Neural cell (in vitro differentiated cells): ENCODE results near the gene RNASEH1. TPM values are rescaled to one million over a fixed set of nuclear protein-coding genes. Genes with fewer than 3 reads are reported as not detected.
"Not testable (repeated sequence)": the region's sequence is repeated elsewhere in the genome, so short reads cannot be mapped to it uniquely, and the experiment has no call there.

ENCODE experiments used
- H2AFZ ChIP-seq: fragments of 200-600, 300-800 bp; sonication (generic), shearing (Covaris generic); 2 replicates; pipeline ENCODE4 v1.6.0; 2014; ENCODE audit warnings: low read depth, mild to moderate bottlenecking, antibody characterized with exemption, low read length, moderate library complexity
- H3F3A ChIP-seq: fragments of 200-600 bp; shearing (Covaris generic); 2 replicates; pipeline ENCODE4 v1.6.1; 2016; ENCODE audit warnings: mild to moderate bottlenecking, moderate library complexity, mixed read lengths, antibody characterized with exemption, low read length; ENCODE audit not compliant: insufficient read depth, poor library complexity, severe bottlenecking
- H3K27ac ChIP-seq: fragments of 200-600, 300-800 bp; sonication (generic), shearing (Covaris generic); 2 replicates; pipeline ENCODE4 v1.5.1; 2014; ENCODE audit warnings: mild to moderate bottlenecking, low read length, moderate library complexity
- H3K27me3 ChIP-seq: fragments of 300-800, 200-600 bp; sonication (generic), shearing (Covaris generic); 2 replicates; pipeline ENCODE4 v1.6.0; 2014; ENCODE audit warnings: mild to moderate bottlenecking, low read depth, low read length, moderate library complexity; ENCODE audit not compliant: insufficient read depth
- H3K36me3 ChIP-seq: fragments of 300-800, 200-600 bp; sonication (generic), shearing (Covaris generic); 2 replicates; pipeline ENCODE4 v1.5.1; 2014; ENCODE audit warnings: mild to moderate bottlenecking, antibody characterized with exemption, low read length, moderate library complexity; ENCODE audit not compliant: insufficient read depth
- H3K4me2 ChIP-seq: fragments of 300-800, 200-600 bp; sonication (generic), shearing (Covaris generic); 2 replicates; pipeline ENCODE4 v1.6.0; 2014; ENCODE audit warnings: mild to moderate bottlenecking, low read length
- H3K4me3 ChIP-seq: fragments of 300-800, 200-600 bp; sonication (generic), shearing (Covaris generic); 2 replicates; pipeline ENCODE4 v1.5.1; 2014; ENCODE audit warnings: mild to moderate bottlenecking, low read length, moderate library complexity
- H3K79me2 ChIP-seq: fragments of 200-600 bp; shearing (Covaris generic); replicated peaks from 2 replicates; pipeline ENCODE4 v1.6.0; 2014; ENCODE audit warnings: mild to moderate bottlenecking, low read length, moderate library complexity; ENCODE audit not compliant: insufficient read depth
- H3K9ac ChIP-seq: fragments of 300-800, 200-600 bp; sonication (generic), shearing (Covaris generic); 2 replicates; pipeline ENCODE4 v1.6.1; 2016; ENCODE audit warnings: mild to moderate bottlenecking, low read length, mixed read lengths
- H3K9me2 ChIP-seq: fragments of 200-600 bp; shearing (Covaris generic); 2 replicates; pipeline ENCODE4 v1.6.1; 2016; ENCODE audit warnings: mild to moderate bottlenecking, low read length, mixed read lengths; ENCODE audit not compliant: insufficient read depth
- H3K9me3 ChIP-seq: fragments of 200-600, 300-800 bp; sonication (generic), shearing (Covaris generic); 2 replicates; pipeline ENCODE4 v1.6.1; 2016; ENCODE audit warnings: mild to moderate bottlenecking, mixed run types, low read length, moderate library complexity, mixed read lengths
- H4K20me1 ChIP-seq: fragments of 200-600 bp; shearing (Covaris generic); 2 replicates; pipeline ENCODE4 v1.6.1; 2016; ENCODE audit warnings: mild to moderate bottlenecking, mixed run types; ENCODE audit not compliant: insufficient read depth
- CTCF ChIP-seq: fragments of 450-650 bp; IDR thresholded peaks from 2 replicates; pipeline ENCODE4 v1.5.1; 2014; ENCODE audit warnings: antibody characterized with exemption, mild to moderate bottlenecking, moderate library complexity; ENCODE audit not compliant: poor library complexity, severe bottlenecking
- EZH2 ChIP-seq: fragments of 200-600, 300-800 bp; shearing (Covaris generic), sonication (generic); IDR thresholded peaks from 2 replicates; pipeline ENCODE4 v1.6.1; 2014; ENCODE audit warnings: antibody characterized with exemption, low read length, borderline replicate concordance, mild to moderate bottlenecking; ENCODE audit not compliant: insufficient read depth, poor library complexity, severe bottlenecking
- MXI1 ChIP-seq: fragments of 450-650 bp; conservative IDR thresholded peaks from 2 replicates; pipeline ENCODE4 v1.6.1; 2014; ENCODE audit warnings: antibody characterized with exemption, mild to moderate bottlenecking; ENCODE audit not compliant: poor library complexity, severe bottlenecking
- POLR2AphosphoS5 ChIP-seq: IDR thresholded peaks from 2 replicates; pipeline ENCODE4 v1.6.1; 2012
- RAD21 ChIP-seq: fragments of 450-650 bp; conservative IDR thresholded peaks from 2 replicates; pipeline ENCODE4 v1.6.1; 2014; ENCODE audit warnings: antibody characterized with exemption, mild to moderate bottlenecking, moderate library complexity
- SMC3 ChIP-seq: fragments of 450-650 bp; conservative IDR thresholded peaks from 2 replicates; pipeline ENCODE4 v1.6.1; 2014; ENCODE audit warnings: antibody characterized with exemption, mild to moderate bottlenecking, moderate library complexity; ENCODE audit not compliant: poor library complexity
- TAF1 ChIP-seq: IDR thresholded peaks from 2 replicates; pipeline ENCODE4 v1.6.1; 2012; ENCODE audit warnings: low read depth
- polyA plus RNA-seq: library from polyadenylated mRNA; depleted of rRNA; stranded (reverse); fragments of >200 nt; gene quantifications from 2 replicates; pipeline ENCODE4 v1.2.3, GENCODE V29; 2014
- TF ChIP-seq, protein P1 (sequence below): IDR thresholded peaks from 2 replicates; pipeline ENCODE4 v1.6.1; 2012; ENCODE audit warnings: borderline replicate concordance

The RNASEH1 gene
- polyA plus RNA-seq, 1 donor from 2014 or later: 23.4 TPM

- H4K20me1 ChIP-seq: no peaks in the 10 kb centered on the region
- peak overlapping the region; percentile 35 for H3K4me3 ChIP-seq
- H3K36me3 ChIP-seq: no peaks in the 10 kb centered on the region
Measured at GRCh38 chr2:3578987-3579386, 20.9 kb upstream of the RNASEH1 start.

DNA sequence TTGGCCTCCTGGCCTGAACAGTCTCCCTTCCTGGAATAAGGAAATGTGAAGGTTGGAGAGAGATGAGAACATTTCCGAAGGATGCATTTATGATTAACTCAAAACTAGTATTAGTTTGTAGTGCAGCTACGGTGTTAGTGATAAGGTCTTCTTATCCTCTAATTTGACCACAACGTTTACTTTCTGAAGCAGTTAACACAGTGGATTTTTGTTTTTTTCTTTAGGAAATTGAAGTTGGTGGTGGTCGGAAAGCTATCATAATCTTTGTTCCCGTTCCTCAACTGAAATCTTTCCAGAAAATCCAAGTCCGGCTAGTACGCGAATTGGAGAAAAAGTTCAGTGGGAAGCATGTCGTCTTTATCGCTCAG, 18.1 kb upstream of the RNASEH1 start:
- peak overlapping the region; percentile 92 for H3K4me3 ChIP-seq
- not testable (repeated sequence) for H2AFZ ChIP-seq, H3K9me2 ChIP-seq, H3K36me3 ChIP-seq, H3F3A ChIP-seq, H4K20me1 ChIP-seq, H3K9me3 ChIP-seq, H3K27me3 ChIP-seq
- H3K4me2 ChIP-seq: peak overlapping the region; percentile 96
- H3K9ac ChIP-seq: peak overlapping the region; percentile 83
- peak overlapping the region; percentile 78 for H3K27ac ChIP-seq
- H3K79me2 ChIP-seq: peaks cover 43% of the 10 kb centered on the region

More at GRCh38 chr2:3578987-3579386, 20.9 kb upstream of the RNASEH1 start:
- Histone ChIP-seq H3K4me2 (no peak overlapping the region), H3K79me2 (peaks cover 43% of the 10 kb centered on the region), H3F3A (no peaks in the 10 kb centered on the region), H3K9ac (no peak overlapping the region), H3K9me3 (no peaks in the 10 kb centered on the region), H3K27ac (no peak overlapping the region), H3K27me3 (no peaks in the 10 kb centered on the region), H2AFZ (no peak overlapping the region), H3K9me2 (no peaks in the 10 kb centered on the region)
- TF ChIP-seq RAD21: no peak
- TF ChIP-seq, protein P1, sequence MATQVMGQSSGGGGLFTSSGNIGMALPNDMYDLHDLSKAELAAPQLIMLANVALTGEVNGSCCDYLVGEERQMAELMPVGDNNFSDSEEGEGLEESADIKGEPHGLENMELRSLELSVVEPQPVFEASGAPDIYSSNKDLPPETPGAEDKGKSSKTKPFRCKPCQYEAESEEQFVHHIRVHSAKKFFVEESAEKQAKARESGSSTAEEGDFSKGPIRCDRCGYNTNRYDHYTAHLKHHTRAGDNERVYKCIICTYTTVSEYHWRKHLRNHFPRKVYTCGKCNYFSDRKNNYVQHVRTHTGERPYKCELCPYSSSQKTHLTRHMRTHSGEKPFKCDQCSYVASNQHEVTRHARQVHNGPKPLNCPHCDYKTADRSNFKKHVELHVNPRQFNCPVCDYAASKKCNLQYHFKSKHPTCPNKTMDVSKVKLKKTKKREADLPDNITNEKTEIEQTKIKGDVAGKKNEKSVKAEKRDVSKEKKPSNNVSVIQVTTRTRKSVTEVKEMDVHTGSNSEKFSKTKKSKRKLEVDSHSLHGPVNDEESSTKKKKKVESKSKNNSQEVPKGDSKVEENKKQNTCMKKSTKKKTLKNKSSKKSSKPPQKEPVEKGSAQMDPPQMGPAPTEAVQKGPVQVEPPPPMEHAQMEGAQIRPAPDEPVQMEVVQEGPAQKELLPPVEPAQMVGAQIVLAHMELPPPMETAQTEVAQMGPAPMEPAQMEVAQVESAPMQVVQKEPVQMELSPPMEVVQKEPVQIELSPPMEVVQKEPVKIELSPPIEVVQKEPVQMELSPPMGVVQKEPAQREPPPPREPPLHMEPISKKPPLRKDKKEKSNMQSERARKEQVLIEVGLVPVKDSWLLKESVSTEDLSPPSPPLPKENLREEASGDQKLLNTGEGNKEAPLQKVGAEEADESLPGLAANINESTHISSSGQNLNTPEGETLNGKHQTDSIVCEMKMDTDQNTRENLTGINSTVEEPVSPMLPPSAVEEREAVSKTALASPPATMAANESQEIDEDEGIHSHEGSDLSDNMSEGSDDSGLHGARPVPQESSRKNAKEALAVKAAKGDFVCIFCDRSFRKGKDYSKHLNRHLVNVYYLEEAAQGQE: no peak
- TF ChIP-seq TAF1: no peak
- no peak for TF ChIP-seq POLR2AphosphoS5

- Histone ChIP-seq H3K9me2 (no peaks in the 10 kb centered on the region), H3K27ac (peak overlapping the region; percentile 78), H3K27me3 (no peaks in the 10 kb centered on the region), H2AFZ (peak overlapping the region; percentile 51), H3K79me2 (peaks cover 43% of the 10 kb centered on the region), H3K9ac (peak overlapping the region; percentile 83), H3K36me3 (no peaks in the 10 kb centered on the region), H3K4me3 (peak overlapping the region; percentile 92), H4K20me1 (no peaks in the 10 kb centered on the region), H3K9me3 (no peaks in the 10 kb centered on the region), H3K4me2 (peak overlapping the region; percentile 96), H3F3A (no peaks in the 10 kb centered on the region)
- TF ChIP-seq MXI1 (peak; percentile 56), RAD21 (no peak), POLR2AphosphoS5 (no peak)
Measured at GRCh38 chr2:3575534-3576262, 17.6 kb upstream of the RNASEH1 start.

DNA sequence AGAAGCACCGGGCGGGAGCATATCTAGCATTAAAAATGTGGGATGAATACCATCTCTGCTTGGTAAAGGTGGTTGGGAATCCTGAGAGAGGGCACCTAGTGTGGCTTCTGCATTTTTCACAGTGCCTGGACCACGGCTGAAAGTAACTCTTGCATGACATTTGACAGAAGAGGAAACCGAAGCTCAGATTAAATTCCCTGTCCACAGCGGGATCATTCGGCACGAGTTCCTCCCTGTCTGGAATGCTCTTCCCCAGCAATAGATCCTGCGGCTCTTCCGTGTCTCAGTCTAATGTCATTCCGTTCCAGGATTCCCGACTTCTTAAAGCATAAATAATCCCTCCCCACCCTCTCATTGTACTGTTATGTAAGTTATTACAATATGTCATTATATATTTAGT, 16.0 kb upstream of the RNASEH1 start:
- peak overlapping the region; percentile 92 for H3K4me3 ChIP-seq
- H2AFZ ChIP-seq: no peak overlapping the region
- H3K36me3 ChIP-seq: no peaks in the 10 kb centered on the region
- no peak overlapping the region for H3K9ac ChIP-seq
- no peaks in the 10 kb centered on the region for H3K9me2 ChIP-seq
- no peaks in the 10 kb centered on the region for H3K9me3 ChIP-seq
- no peaks in the 10 kb centered on the region for H3K27me3 ChIP-seq
- no peak overlapping the region for H3K4me2 ChIP-seq
- no peaks in the 10 kb centered on the region for H3F3A ChIP-seq
- peaks cover 38% of the 10 kb centered on the region for H3K79me2 ChIP-seq
- H4K20me1 ChIP-seq: no peaks in the 10 kb centered on the region
- H3K27ac ChIP-seq: no peak overlapping the region
- no peak for TF ChIP-seq SMC3
- no peak for TF ChIP-seq EZH2
- TF ChIP-seq MXI1: no peak
- no peak for TF ChIP-seq TAF1
- TF ChIP-seq, protein P1: no peak
- no peak for TF ChIP-seq POLR2AphosphoS5
- no peak for TF ChIP-seq CTCF
